ENCODE results near the gene ST7.
"Not testable (repeated sequence)": the region's sequence is repeated elsewhere in the genome, so short reads cannot be mapped to it uniquely, and the experiment has no call there.

The ST7 gene

GRCh38 chr7:116934580-116934979 is 18.7 kb upstream of the ST7 start:
- TF ChIP-seq CTCF (IDR thresholded peaks at IDR 0.05; ENCODE audit: low read depth, low read length), result no peak
- H3K4me3 ChIP-seq (ENCODE audit: low read depth, low read length), result no peak overlapping the region

DNA sequence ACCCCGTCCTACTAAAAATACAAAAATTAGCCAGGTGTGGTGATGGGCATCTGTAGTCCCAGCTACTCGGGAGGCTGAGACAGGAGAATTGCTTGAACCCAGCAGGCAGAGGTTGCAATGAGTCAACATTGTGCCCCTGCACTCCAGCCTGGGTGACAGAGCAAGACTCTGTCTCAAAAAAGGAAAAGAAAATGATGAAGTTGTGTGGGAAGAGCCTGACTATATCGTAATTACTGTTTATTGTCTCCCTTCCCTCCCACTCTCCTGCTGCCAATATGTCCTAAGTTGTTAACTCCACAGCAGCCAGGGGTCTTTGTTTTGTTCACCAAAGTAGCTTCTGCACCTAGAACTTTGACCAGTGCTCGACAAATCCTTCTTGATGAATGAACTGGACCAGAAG is 16.5 kb upstream of the ST7 start:
- H3K4me3 ChIP-seq (ENCODE audit: low read depth, low read length), result not testable (repeated sequence)

GRCh38 chr7:116938678-116939077 is 14.6 kb upstream of the ST7 start:
- no peak overlapping the region for H3K4me3 ChIP-seq (ENCODE audit: low read depth, low read length)
- no peak for TF ChIP-seq CTCF (IDR thresholded peaks at IDR 0.05; ENCODE audit: low read depth, low read length)

DNA sequence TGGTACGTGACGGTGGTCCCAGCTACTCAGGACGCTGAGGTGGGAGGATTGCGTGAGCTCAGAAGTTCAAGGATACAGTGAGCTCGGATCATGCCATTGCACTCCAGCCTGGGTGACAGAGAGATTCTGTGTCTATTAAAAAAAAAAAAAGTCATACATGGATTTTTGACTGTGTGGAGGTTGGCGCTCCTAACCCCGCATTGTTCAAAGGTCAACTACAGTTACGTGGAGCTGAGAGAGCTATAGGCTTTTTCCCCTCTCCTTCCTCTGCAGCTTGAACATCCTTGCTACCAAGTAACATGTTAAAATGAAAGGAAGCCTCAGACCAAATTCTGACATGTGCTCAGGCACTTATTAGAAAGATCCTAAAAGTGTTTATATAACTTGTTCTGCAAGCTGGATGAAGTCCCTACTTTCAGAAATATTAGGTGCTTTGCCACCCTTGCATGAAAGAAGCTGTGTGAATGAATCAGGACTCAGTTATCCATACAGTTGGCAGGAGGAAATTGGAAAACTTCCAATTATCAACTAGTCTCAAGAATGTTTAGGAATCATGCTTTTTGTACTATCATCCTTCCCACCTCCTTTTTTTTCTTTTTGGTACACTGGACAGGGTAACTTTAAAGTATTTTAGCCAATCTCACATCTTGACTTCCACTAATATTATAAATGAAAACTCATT is 12.5 kb upstream of the ST7 start:
- TF ChIP-seq CTCF (IDR thresholded peaks at IDR 0.05; ENCODE audit: low read depth, low read length), result no peak
- no peak overlapping the region for H3K4me3 ChIP-seq (ENCODE audit: low read depth, low read length)

DNA sequence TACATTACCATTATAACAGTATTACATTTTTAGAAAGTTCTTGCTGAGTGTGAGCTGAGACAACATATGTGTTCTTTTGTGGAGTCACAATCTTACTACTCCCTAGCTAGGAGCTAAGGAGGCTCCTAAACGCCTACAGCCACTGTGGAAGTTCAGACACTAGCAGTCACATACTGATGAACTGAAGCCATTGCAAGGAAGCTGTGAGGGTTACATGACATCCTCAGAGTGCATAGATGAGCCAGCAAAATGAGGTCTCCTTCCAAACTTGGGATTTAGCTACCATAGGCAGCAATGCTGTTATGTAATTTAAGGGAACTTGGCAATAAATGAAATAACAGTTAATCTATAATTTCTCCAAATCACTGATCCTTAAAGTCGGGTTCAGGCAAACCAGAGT is 10.8 kb upstream of the ST7 start:
- TF ChIP-seq CTCF (IDR thresholded peaks at IDR 0.05; ENCODE audit: low read depth, low read length), result no peak

GRCh38 chr7:116948934-116949333 is 4.4 kb upstream of the ST7 start:
- TF ChIP-seq CTCF (IDR thresholded peaks at IDR 0.05; ENCODE audit: low read depth, low read length), result no peak
- H3K4me3 ChIP-seq (ENCODE audit: low read depth, low read length), result no peak overlapping the region

More for the DNA sequence above, 10.8 kb upstream of the ST7 start:
- no peak overlapping the region for H3K4me3 ChIP-seq (ENCODE audit: low read depth, low read length)

GRCh38 chr7:116949941-116950801 is 3.1 kb upstream of the ST7 start:
- H3K4me3 ChIP-seq (ENCODE audit: low read depth, low read length), result no peak overlapping the region
- no peak for TF ChIP-seq CTCF (IDR thresholded peaks at IDR 0.05; ENCODE audit: low read depth, low read length)
